Panc1 (cell line): Measurements from ENCODE around the gene GRID1. TPM values are rescaled to one million over a fixed set of nuclear protein-coding genes. Genes with fewer than 3 reads are reported as not detected.

ENCODE experiments used
- ATAC-seq: fragments of 200-7000 bp; cut with Tn5 transposase; 2 replicates; pipeline ENCODE4 v1.9.1; 2020; ENCODE audit warnings: mild to moderate bottlenecking, moderate library complexity
- BruUV-seq: library from RNA; stranded (reverse); fragments of 400-500 nt; replicated peaks from 2 replicates; lab custom pipeline; 2021; lab: Mats Ljungman, UMichigan
- CTCF ChIA-PET: fragments of 300-600 bp; sonication (Branson Sonifier 250); formaldehyde crosslinking; loops from one replicate; lab custom pipeline; 2022; ENCODE audit warnings: antibody characterized with exemption; lab: Charles Lee
- POLR2A ChIA-PET: fragments of 300-600 bp; sonication (Branson Sonifier 250); formaldehyde crosslinking; loops from one replicate; lab custom pipeline; 2022; ENCODE audit warnings: antibody characterized with exemption; lab: Charles Lee
- DNase-seq: peaks from one replicate; pipeline ENCODE4 v3.0.0-alpha.2; 2010; ENCODE audit warnings: low read depth, low spot score
- H3K27ac ChIP-seq: 2 replicates; pipeline ENCODE4 v1.5.1; 2011; ENCODE audit warnings: mild to moderate bottlenecking, low read length, inconsistent platforms
- H3K27me3 ChIP-seq: fragments of 200-500 bp; sonication (Bioruptor generic); 2 replicates; pipeline ENCODE4 v1.6.0; 2014; ENCODE audit warnings: low read length, inconsistent platforms; ENCODE audit not compliant: control insufficient read depth, insufficient read depth
- H3K36me3 ChIP-seq: fragments of 200-500 bp; sonication (Bioruptor generic); 2 replicates; pipeline ENCODE4 v1.5.1; 2014; ENCODE audit warnings: inconsistent platforms, mild to moderate bottlenecking, low read length, moderate library complexity; ENCODE audit not compliant: control insufficient read depth, insufficient read depth
- H3K4me1 ChIP-seq: 2 replicates; pipeline ENCODE4 v1.5.1; 2011; ENCODE audit warnings: inconsistent platforms, mild to moderate bottlenecking, low read length, moderate library complexity; ENCODE audit not compliant: control insufficient read depth, insufficient read depth
- H3K4me3 ChIP-seq, 2 experiments: 2 replicates each; pipeline ENCODE4 v1.5.1; 2011 to 2012; ENCODE audit warnings: low read depth in 2 of 2, low read length in 2 of 2, mild to moderate bottlenecking in 2 of 2, inconsistent platforms in 1 of 2, moderate library complexity in 1 of 2
- H3K9me3 ChIP-seq: fragments of 200-500 bp; sonication (Bioruptor generic); 2 replicates; pipeline ENCODE4 v1.5.1; 2014; ENCODE audit warnings: low read depth, mild to moderate bottlenecking, inconsistent platforms, low read length, moderate library complexity; ENCODE audit not compliant: control insufficient read depth, insufficient read depth
- POLR2AphosphoS5 ChIP-seq: IDR thresholded peaks from 2 replicates; pipeline ENCODE4 v1.6.1; 2012; ENCODE audit warnings: mild to moderate bottlenecking, low read depth, low read length, moderate library complexity
- REST ChIP-seq, 2 experiments: IDR thresholded peaks; 2 replicates each; pipeline ENCODE4 v1.6.1; 2011 to 2012; ENCODE audit warnings: low read depth in 2 of 2, control low read depth in 1 of 2, low read length in 1 of 2, mild to moderate bottlenecking in 1 of 2, moderate library complexity in 1 of 2; ENCODE audit not compliant: insufficient read depth in 1 of 2
- SIN3A ChIP-seq: IDR thresholded peaks from 2 replicates; pipeline ENCODE4 v1.6.1; 2012; ENCODE audit warnings: low read depth, mild to moderate bottlenecking, low read length, moderate library complexity, borderline replicate concordance; ENCODE audit not compliant: insufficient read depth
- TCF7L2 ChIP-seq: IDR thresholded peaks from 2 replicates; pipeline ENCODE4 v1.6.1; 2011; ENCODE audit warnings: mild to moderate bottlenecking, low read depth, low read length, inconsistent platforms
- in situ Hi-C: cut with HindIII; loops from 2 replicates; pipeline ENCODE4 v1.10.0; 2016; ENCODE audit warnings: low sequenced_read_pairs, low pct_unique_long_range_greater_than_20kb
- intact Hi-C: fragments of 100-400 bp; cut with micrococcal nuclease; formaldehyde crosslinking; loops from one replicate; pipeline ENCODE4 v1.10.0; 2022; ENCODE audit not compliant: unreplicated experiment
- total RNA-seq: library from RNA; stranded (reverse); gene quantifications from one replicate; pipeline ENCODE4 v1.2.1, GENCODE V29; 2021; ENCODE audit not compliant: unreplicated experiment
- TF ChIP-seq, protein P1 (sequence below): fragments of 450-650 bp; IDR thresholded peaks from 2 replicates; pipeline ENCODE4 v1.5.1; 2017; ENCODE audit warnings: mild to moderate bottlenecking

The GRID1 gene
- total RNA-seq, 1 experiment from 2014 or later = 2.3 TPM

DNA sequence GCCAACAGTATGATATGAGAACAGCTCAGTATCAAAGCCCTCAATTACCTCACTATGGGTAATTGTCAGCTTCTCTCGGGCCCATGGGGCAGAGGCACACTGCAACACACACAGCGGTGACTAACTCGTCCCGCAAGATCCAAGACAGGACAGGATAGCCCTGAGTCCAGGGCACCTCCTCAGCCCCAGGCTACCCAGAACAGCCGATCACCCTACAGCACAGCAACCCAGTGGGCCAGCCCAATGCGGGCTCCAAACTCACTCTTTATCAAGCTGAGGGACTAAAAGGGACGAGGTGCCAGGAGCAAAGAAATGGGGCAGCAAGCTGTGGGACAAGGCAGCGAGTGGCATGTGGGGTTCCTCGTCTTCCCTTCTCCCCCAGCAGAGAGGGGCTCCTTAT is 765.1 kb downstream of the GRID1 start:
- intact Hi-C loops (no loop called here), in situ Hi-C loops (no loop called here)
- Histone ChIP-seq H3K4me3 (no peak overlapping the region), H3K4me1 (no peaks in the 10 kb centered on the region; the same call in 1 of the 2 replicates), H3K27me3 (no peaks in the 10 kb centered on the region), H3K27ac (no peak overlapping the region), H3K9me3 (no peaks in the 10 kb centered on the region; the same call in 1 of the 2 replicates), H3K36me3 (no peaks in the 10 kb centered on the region)
- POLR2A ChIA-PET = no interaction called here
- no peak for TF ChIP-seq REST (IDR thresholded peaks at IDR 0.05; ENCODE audit: insufficient read depth in 1 of 2, low read depth in 2 of 2, low read length in 1 of 2)
- no peak for TF ChIP-seq TCF7L2
- TF ChIP-seq POLR2AphosphoS5 = no peak
- TF ChIP-seq, protein P1, sequence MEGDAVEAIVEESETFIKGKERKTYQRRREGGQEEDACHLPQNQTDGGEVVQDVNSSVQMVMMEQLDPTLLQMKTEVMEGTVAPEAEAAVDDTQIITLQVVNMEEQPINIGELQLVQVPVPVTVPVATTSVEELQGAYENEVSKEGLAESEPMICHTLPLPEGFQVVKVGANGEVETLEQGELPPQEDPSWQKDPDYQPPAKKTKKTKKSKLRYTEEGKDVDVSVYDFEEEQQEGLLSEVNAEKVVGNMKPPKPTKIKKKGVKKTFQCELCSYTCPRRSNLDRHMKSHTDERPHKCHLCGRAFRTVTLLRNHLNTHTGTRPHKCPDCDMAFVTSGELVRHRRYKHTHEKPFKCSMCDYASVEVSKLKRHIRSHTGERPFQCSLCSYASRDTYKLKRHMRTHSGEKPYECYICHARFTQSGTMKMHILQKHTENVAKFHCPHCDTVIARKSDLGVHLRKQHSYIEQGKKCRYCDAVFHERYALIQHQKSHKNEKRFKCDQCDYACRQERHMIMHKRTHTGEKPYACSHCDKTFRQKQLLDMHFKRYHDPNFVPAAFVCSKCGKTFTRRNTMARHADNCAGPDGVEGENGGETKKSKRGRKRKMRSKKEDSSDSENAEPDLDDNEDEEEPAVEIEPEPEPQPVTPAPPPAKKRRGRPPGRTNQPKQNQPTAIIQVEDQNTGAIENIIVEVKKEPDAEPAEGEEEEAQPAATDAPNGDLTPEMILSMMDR = no peak
- no peak for TF ChIP-seq SIN3A
- DNase-seq = no peak
- no TSS peak for BruUV-seq
- ATAC-seq = no peak
- CTCF ChIA-PET = no interaction called here

- ATAC-seq = no peak
- POLR2A ChIA-PET = no interaction called here
- no peak overlapping the region for H3K4me3 ChIP-seq
- H3K4me1 ChIP-seq = no peaks in the 10 kb centered on the region; the same call in 1 of the 2 replicates
- no peaks in the 10 kb centered on the region for H3K36me3 ChIP-seq
- no peak for TF ChIP-seq SIN3A
- TF ChIP-seq, protein P1 = no peak
- no peak for TF ChIP-seq REST (IDR thresholded peaks at IDR 0.05; ENCODE audit: insufficient read depth in 1 of 2, low read depth in 2 of 2, low read length in 1 of 2)
- no peak for TF ChIP-seq TCF7L2
- no peak for TF ChIP-seq POLR2AphosphoS5
- no peaks in the 10 kb centered on the region for H3K9me3 ChIP-seq
- intact Hi-C loops = no loop called here
- in situ Hi-C loops = no loop called here
- no peak overlapping the region for H3K27ac ChIP-seq
- CTCF ChIA-PET = no interaction called here
- no peak for DNase-seq
- no peaks in the 10 kb centered on the region for H3K27me3 ChIP-seq
- BruUV-seq = no TSS peak
These were observed 765.9 kb downstream of the GRID1 start for GRCh38 chr10:85600744-85601081.
